Inferior parietal cortex (tissue), 1 donor: Measurements from ENCODE around the gene FDX2.
"Not testable (repeated sequence)": the region's sequence is repeated elsewhere in the genome, so short reads cannot be mapped to it uniquely, and the experiment has no call there.

ENCODE experiments used
- DNase-seq: peaks from one replicate; pipeline ENCODE4 v3.0.0-alpha.2; 2016; ENCODE audit errors: extremely low spot score

The FDX2 gene

GRCh38 chr19:10315335-10316214, at the start of gene FDX2:
TSS of gene FDX2 (minus strand) at chr19:10316015. CDS start at chr19:10315996, 19 bp downstream.
- DNase-seq, result peak; percentile 92

GRCh38 chr19:10365518-10365917, 49.7 kb upstream of the FDX2 start:
- DNase-seq, result no peak

GRCh38 chr19:10364644-10365043, 48.8 kb upstream of the FDX2 start:
- no peak for DNase-seq

GRCh38 chr19:10363789-10364281, 48.0 kb upstream of the FDX2 start:
- no peak for DNase-seq

- DNase-seq, result no peak
Observed at GRCh38 chr19:10362259-10362658, 46.4 kb upstream of the FDX2 start.

- no peak for DNase-seq
Observed at GRCh38 chr19:10361569-10362011, 45.8 kb upstream of the FDX2 start.

- no peak for DNase-seq
Observed at GRCh38 chr19:10356431-10356830, 40.6 kb upstream of the FDX2 start.

GRCh38 chr19:10353793-10354391, 38.1 kb upstream of the FDX2 start:
- no peak for DNase-seq

GRCh38 chr19:10352764-10353671, 37.2 kb upstream of the FDX2 start:
- no peak for DNase-seq

- peak; percentile 13 for DNase-seq
Observed at GRCh38 chr19:10346509-10346908, 30.7 kb upstream of the FDX2 start.

GRCh38 chr19:10344780-10345179, 29.0 kb upstream of the FDX2 start:
- DNase-seq, result peak; percentile 24

GRCh38 chr19:10343495-10343894, 27.7 kb upstream of the FDX2 start:
- DNase-seq, result no peak

GRCh38 chr19:10339977-10340376, 24.2 kb upstream of the FDX2 start:
- no peak for DNase-seq

GRCh38 chr19:10339380-10339960, 23.7 kb upstream of the FDX2 start, which contains the start of gene ICAM3:
TSS of gene ICAM3 (minus strand) at chr19:10339624. CDS start at chr19:10339614, 10 bp downstream.
- DNase-seq, result no peak

- no peak for DNase-seq
Observed at GRCh38 chr19:10338940-10339339, 23.1 kb upstream of the FDX2 start.

- DNase-seq, result not testable (repeated sequence)
Observed at GRCh38 chr19:10336725-10337124, 20.9 kb upstream of the FDX2 start.

GRCh38 chr19:10335352-10335985, 19.7 kb upstream of the FDX2 start:
- DNase-seq, result no peak

GRCh38 chr19:10334588-10335351, 19.0 kb upstream of the FDX2 start:
- peak; percentile 63 for DNase-seq

GRCh38 chr19:10333758-10334587, 18.2 kb upstream of the FDX2 start:
- DNase-seq, result no peak
